ENCODE data around the gene SPRTN. TPM values are rescaled to one million over a fixed set of nuclear protein-coding genes. Genes with fewer than 3 reads are reported as not detected.

SPRTN gene
- total RNA-seq, 1 experiment from 2014 or later: 8.6 TPM

Other genes starting within 250 kb of the SPRTN start
- not detected in 2 replicates for gene TRIM67, start 176.2 kb upstream of the SPRTN start, total RNA-seq (2014; rRNA removed; shearing (Covaris generic))
- 46.0 and 55.3 TPM in 2 replicates for gene GNPAT, start 97.1 kb upstream of the SPRTN start, total RNA-seq (2014; rRNA removed; shearing (Covaris generic))
- gene EXOC8, start 441 bp upstream of the SPRTN start, total RNA-seq (2014; rRNA removed; shearing (Covaris generic)): 7.3 and 7.4 TPM in 2 replicates
- 24.9 and 25.8 TPM in 2 replicates for gene EGLN1, start 84.0 kb downstream of the SPRTN start, total RNA-seq (2014; rRNA removed; shearing (Covaris generic))
- gene TSNAX, start 190.4 kb downstream of the SPRTN start, total RNA-seq (2014; rRNA removed; shearing (Covaris generic)): 33.6 and 34.8 TPM in 2 replicates